Fibroblast of pulmonary artery (primary cell): ENCODE data around the gene ARHGAP45.

ENCODE experiments used
- DNase-seq: peaks from one replicate; pipeline ENCODE4 v3.0.0-alpha.2; 2010; ENCODE audit warnings: low read depth
- H3K4me3 ChIP-seq: replicated peaks from 2 replicates; pipeline ENCODE4 v1.5.1; 2011; ENCODE audit warnings: low read depth, mild to moderate bottlenecking, control low read depth, low read length, moderate library complexity
- TF ChIP-seq, protein P1 (sequence below): IDR thresholded peaks from 2 replicates; pipeline ENCODE4 v1.5.1; 2011; ENCODE audit warnings: mild to moderate bottlenecking, control low read depth, low read length, inconsistent platforms; ENCODE audit errors: missing control alignments

ARHGAP45 gene

DNA sequence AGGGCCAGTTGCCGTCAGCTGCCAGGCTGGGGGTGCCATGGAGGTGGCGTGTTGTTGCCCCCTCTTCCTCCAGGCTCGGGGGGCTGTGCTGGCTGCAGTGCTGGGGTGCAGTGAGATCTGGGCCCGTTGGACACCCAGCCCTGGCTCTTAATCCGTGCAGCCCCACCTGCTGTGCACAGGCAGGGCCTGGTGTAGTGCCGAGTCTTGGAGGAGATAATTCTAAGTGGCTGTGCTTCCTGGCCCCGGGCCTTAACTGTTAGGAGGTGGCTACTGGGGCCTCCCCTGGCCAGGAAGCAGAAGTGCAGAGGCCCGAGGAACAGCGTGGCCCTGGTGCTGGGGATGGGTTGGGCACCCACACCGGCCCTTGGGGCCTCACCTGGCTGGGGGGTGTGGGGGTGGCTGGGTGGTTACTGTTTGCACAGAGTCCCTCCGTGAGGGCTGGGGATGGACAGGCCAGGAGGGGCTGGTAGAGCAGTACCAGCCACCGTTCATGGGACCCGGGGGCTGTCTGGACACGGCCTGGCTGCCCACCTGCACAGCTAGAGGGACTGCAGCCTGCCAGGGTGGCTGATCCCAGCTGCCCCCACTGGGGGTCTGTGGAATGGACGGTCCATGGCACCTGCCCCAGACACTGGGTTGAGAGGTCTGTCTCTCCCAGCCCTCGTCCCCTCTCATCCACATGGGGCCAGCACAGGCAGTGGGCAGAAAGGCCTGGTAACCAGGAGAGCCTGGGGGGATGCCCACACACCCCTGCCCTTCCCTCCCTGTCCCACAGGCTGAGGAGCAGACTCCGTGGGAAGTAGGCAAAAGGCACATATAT is 40.1 kb downstream of the ARHGAP45 start:
- TF ChIP-seq, protein P1, sequence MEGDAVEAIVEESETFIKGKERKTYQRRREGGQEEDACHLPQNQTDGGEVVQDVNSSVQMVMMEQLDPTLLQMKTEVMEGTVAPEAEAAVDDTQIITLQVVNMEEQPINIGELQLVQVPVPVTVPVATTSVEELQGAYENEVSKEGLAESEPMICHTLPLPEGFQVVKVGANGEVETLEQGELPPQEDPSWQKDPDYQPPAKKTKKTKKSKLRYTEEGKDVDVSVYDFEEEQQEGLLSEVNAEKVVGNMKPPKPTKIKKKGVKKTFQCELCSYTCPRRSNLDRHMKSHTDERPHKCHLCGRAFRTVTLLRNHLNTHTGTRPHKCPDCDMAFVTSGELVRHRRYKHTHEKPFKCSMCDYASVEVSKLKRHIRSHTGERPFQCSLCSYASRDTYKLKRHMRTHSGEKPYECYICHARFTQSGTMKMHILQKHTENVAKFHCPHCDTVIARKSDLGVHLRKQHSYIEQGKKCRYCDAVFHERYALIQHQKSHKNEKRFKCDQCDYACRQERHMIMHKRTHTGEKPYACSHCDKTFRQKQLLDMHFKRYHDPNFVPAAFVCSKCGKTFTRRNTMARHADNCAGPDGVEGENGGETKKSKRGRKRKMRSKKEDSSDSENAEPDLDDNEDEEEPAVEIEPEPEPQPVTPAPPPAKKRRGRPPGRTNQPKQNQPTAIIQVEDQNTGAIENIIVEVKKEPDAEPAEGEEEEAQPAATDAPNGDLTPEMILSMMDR, result peak; percentile 11
- no peak overlapping the region for H3K4me3 ChIP-seq
- peak; percentile 65 for DNase-seq

DNA sequence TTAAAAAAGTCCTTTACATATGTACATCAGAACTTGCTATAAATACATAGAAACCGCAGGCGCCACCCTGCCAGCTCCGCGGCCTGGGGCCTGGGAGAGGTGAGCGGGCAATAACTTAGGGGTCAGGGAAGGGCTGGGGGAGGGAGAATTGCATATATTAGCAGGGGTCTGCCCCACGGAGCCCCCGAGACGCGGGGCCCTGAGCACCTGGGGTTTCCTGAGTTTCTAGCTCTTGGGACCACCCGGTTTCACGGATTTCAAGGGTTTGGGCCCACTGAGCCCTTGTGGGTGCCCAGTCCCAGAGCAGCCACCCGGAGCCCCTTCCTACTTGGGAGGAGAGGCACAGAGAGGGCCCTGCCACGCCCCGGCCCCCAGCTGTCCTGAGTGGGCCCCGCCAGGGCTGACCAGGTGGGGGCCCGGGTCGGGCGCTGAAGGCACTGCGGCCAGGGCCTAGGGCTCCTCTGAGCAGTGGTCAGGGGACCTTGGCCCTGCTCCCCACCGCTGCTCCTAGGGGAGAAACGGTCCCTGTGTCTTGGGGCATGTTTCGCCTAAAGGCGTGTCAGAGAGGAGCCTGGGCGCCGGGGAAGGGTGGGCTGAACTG is 40.8 kb downstream of the ARHGAP45 start:
- TF ChIP-seq, protein P1, result no peak
- no peak for DNase-seq
- H3K4me3 ChIP-seq, result no peak overlapping the region

DNA sequence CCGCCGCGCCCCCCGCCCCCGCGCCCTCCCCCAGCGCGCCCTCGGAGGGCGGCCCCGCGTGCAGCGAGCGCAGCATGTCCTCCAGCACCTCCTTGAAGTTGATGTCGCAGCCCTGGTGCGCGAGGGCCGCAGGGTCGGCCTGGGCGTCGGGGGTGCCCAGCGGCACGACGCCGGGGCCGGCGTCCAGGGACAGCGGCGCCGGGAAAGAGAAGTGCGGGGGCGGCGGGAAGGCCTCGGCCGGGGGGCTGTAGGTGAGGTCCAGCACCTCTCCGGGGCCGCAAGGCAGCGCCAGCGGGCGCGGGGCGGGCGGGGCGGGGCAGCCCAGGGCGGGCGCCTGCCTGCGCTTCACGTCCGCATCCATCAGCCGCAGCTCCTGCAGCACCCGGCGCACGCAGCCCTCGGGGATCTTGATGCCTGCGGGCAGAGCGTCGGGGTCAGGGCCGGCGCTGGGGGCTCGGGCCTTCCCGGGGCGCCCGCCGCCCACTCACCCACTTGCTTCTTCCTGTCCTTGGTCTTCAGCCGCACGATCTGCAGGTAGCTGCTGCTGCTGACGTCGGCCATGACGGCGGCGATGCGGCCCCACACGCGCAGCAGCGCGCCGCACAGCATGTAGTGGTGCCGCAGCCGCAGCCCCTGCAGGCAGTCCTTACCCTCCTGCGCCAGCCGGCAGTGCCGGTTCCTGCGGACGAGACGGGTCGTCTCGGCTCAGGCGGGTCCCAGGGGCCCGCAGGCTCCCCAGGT is 41.5 kb downstream of the ARHGAP45 start:
- no peak overlapping the region for H3K4me3 ChIP-seq
- DNase-seq, result no peak
- TF ChIP-seq, protein P1, result no peak

DNA sequence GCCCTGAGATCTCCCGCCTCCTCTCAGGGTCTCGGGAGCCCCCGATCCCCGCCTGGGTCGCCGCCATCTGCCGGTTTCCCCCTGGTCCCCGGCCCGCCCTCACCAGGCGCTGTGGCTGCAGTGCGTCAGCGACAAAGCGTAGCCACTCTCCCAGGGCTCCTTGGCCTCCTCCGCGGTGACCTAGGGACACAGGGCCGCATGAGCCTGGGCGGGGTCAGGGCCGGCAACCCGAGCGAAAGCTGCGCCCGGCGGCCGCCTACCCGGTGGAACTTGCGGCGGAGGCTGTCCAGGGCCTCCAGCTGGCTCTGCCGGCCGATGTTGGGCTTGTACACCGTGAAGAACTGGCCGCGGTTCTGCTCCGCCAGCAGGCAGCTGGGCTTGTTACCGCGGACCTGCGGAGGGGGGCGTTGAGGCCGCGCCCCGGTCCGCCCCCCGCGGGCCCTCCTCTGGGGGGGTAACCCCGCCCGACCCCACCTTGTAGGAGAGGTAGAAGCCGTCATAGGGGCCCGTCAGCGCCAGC is 42.1 kb downstream of the ARHGAP45 start:
- DNase-seq, result no peak
- H3K4me3 ChIP-seq, result no peak overlapping the region
- TF ChIP-seq, protein P1, result no peak

DNA sequence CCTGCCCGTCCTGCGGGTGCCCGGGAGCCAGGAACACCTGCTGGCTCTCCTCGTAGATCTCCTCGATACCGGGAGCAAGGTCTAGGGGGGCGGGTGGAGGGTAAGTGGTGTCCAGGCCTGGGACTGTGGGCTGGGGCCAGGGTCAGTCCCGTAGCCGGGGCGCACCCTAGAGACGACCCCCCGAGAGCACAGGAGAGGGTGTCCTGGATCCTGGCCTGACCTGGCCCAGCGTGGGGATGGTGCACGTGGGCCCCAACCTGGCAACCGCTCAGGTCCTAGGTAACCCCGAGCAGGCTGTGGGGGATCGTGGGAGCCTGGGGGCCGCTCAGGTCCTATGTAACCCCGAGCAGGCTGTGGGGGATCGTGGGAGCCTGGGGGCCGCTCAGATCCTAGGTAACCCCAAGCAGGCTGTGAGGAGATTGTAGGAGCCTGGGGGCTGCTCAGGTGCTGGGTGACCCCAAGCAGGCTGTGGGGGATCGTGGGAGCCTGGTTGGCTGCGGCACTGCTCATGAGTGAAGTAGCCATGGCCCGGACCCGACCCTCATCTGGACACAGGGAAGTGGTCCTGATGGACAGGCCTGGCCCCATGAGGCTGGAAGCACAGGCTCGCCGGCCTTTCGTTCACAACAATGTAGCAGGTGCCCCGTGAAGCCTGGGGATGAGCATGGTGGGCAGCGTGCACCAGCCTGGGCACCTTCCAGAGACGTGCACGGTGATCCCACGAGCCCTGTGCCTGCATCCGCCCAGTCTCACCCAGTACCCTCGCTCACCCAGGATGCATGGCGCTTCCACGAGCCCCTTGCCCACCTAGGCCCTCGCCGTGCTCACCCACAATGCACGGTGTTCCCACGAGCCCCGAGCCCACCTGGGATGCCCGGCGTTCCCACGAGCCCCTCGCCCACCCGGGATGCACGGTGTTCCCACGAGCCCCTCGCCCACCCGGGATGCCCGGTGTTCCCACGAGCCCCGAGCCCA is 43.0 kb downstream of the ARHGAP45 start:
- no peak overlapping the region for H3K4me3 ChIP-seq
- TF ChIP-seq, protein P1, result no peak
- DNase-seq, result no peak

DNA sequence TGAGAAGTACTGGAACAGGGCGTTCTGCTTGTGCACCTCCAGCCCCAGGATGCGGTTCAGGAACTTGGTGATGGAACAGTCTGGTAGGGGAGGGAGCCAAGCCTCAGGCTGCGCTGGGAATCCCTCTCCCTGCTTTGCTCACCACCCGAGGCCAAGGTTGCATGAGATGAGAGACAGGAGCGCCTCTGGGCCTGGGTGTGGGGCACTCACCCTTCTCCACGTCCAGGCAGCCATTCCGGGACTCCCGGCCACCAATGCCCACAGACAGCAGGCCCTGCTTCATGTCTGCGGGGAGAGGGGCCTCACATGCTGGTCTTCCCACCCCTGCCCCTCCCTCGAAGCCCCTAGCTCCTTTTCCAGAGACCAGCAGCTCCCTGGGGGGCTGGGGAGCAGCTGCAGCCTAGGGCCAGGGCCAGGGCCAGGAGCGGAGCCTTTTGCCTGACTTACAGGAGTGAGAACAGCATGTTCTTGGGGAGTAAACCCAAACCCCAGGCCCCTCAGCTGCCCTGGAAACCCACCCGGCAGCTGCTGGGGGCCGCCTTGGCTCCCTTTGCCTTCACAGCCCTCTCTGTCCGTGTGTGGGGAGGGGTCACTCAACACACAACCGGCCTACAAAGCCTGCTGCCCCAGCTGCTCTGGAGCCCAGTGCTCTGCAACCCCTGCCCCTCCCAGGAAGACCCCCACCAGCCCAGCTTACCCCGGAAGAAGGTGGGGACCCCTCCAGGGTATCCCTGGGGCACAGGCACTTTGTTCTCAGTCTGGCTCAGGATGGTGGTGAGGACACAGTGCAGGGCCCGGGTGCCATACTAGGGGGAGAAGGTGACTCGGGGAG is 44.1 kb downstream of the ARHGAP45 start:
- H3K4me3 ChIP-seq, result no peak overlapping the region
- TF ChIP-seq, protein P1, result no peak
- DNase-seq, result no peak
